A673 (cell line): Measurements from ENCODE around the gene PTN. TPM values are rescaled to one million over a fixed set of nuclear protein-coding genes. Genes with fewer than 3 reads are reported as not detected.

ENCODE experiments used
- Bru-seq: library from RNA; stranded (reverse); fragments of 400-500 nt; gene quantifications from one replicate; lab custom pipeline; 2021; lab: Mats Ljungman, UMichigan
- BruChase-seq, 2 experiments: library from RNA; stranded (reverse); fragments of 400-500 nt; gene quantifications; one replicate each; lab custom pipeline; 2021; lab: Mats Ljungman, UMichigan
- BruUV-seq: library from RNA; stranded (reverse); fragments of 400-500 nt; replicated peaks from 2 replicates; lab custom pipeline; 2021; lab: Mats Ljungman, UMichigan
- CTCF ChIA-PET: fragments of 300-600 bp; sonication (Branson Sonifier 250); formaldehyde crosslinking; loops from one replicate; lab custom pipeline; 2022; ENCODE audit warnings: antibody characterized with exemption; lab: Charles Lee
- POLR2A ChIA-PET: fragments of 300-600 bp; sonication (Branson Sonifier 250); formaldehyde crosslinking; loops from one replicate; lab custom pipeline; 2022; ENCODE audit warnings: antibody characterized with exemption; ENCODE audit not compliant: low non-redundant PET; lab: Charles Lee
- DNase-seq: peaks from one replicate; pipeline ENCODE4 v3.0.0-alpha.2; 2015; ENCODE audit warnings: low spot score
- H3K27ac ChIP-seq: fragments of 200-600 bp; sonication (generic); 2 replicates; pipeline ENCODE4 v1.5.1; 2016; ENCODE audit warnings: mixed run types, low read depth, mild to moderate bottlenecking, mixed read lengths, antibody characterized with exemption, low read length; ENCODE audit not compliant: poor library complexity, severe bottlenecking
- H3K27me3 ChIP-seq: fragments of 200-600 bp; sonication (generic); replicated peaks from 2 replicates; pipeline ENCODE4 v1.6.1; 2017; ENCODE audit warnings: mixed run types, low read depth, mild to moderate bottlenecking, mixed read lengths, antibody characterized with exemption, low read length; ENCODE audit not compliant: insufficient read depth, poor library complexity
- H3K36me3 ChIP-seq: fragments of 200-600 bp; sonication (generic); 2 replicates; pipeline ENCODE4 v1.6.1; 2016; ENCODE audit warnings: mixed run types, mild to moderate bottlenecking, mixed read lengths, antibody characterized with exemption, low read length; ENCODE audit not compliant: insufficient read depth, poor library complexity, severe bottlenecking
- H3K4me1 ChIP-seq: fragments of 200-600 bp; sonication (generic); 2 replicates; pipeline ENCODE4 v1.6.1; 2017; ENCODE audit warnings: mixed run types, mild to moderate bottlenecking, mixed read lengths, antibody characterized with exemption, low read length; ENCODE audit not compliant: insufficient read depth, poor library complexity, severe bottlenecking
- H3K4me3 ChIP-seq: fragments of 200-600 bp; sonication (generic); 2 replicates; pipeline ENCODE4 v1.5.1; 2016; ENCODE audit warnings: low read depth, mixed run types, mild to moderate bottlenecking, mixed read lengths, low read length; ENCODE audit not compliant: poor library complexity, severe bottlenecking
- H3K9me3 ChIP-seq: fragments of 200-600 bp; sonication (generic); 2 replicates; pipeline ENCODE4 v1.6.1; 2016; ENCODE audit warnings: mixed run types, low read depth, mild to moderate bottlenecking, mixed read lengths, antibody characterized with exemption, low read length; ENCODE audit not compliant: poor library complexity, severe bottlenecking
- CTCF ChIP-seq: fragments of 300-800, 200-600 bp; sonication (generic); conservative IDR thresholded peaks from 2 replicates; pipeline ENCODE4 v1.5.1; 2017; ENCODE audit warnings: low read depth, mild to moderate bottlenecking, antibody characterized with exemption, low read length, moderate library complexity, mixed read lengths
- EZH2 ChIP-seq: fragments of 200-600 bp; sonication (generic); IDR thresholded peaks from 2 replicates; pipeline ENCODE4 v1.6.1; 2017; ENCODE audit warnings: borderline replicate concordance, low read depth, mild to moderate bottlenecking, mixed read lengths, antibody characterized with exemption, low read length; ENCODE audit not compliant: poor library complexity, severe bottlenecking
- intact Hi-C: fragments of 100-400 bp; cut with micrococcal nuclease; formaldehyde crosslinking; loops from one replicate; pipeline ENCODE4 v1.10.0; 2022; ENCODE audit not compliant: unreplicated experiment
- long read RNA-seq: library from polyadenylated mRNA; stranded (forward); transcript quantifications from one replicate; pipeline ENCODE4 v2.0.0, GENCODE V29; 2022
- total RNA-seq: library from RNA; stranded (reverse); gene quantifications from 2 replicates; pipeline ENCODE4 v1.2.3, GENCODE V29; 2021

Gene PTN
- 0.41 and 0.44 TPM in 2 replicates for total RNA-seq
- Bru-seq, nascent RNA: percentile 18 among the genes with signal in this experiment
- percentile 7 among the genes with signal in this experiment for BruChase-seq, experiment 1, labeled RNA remaining after a 2-hour chase
- BruChase-seq, experiment 2, labeled RNA remaining after a 6-hour chase: percentile 5 among the genes with signal in this experiment
- long read RNA-seq: 0 reads

- BruUV-seq: no TSS peak
- intact Hi-C loops: no loop called here
- peak; percentile 19 for DNase-seq
- TF ChIP-seq EZH2: no peak
- TF ChIP-seq CTCF: no peak
- POLR2A ChIA-PET: no interaction called here
- Histone ChIP-seq H3K4me3 (no peak within 1 kb of the TSS), H3K9me3 (no peaks in the 10 kb centered on the region), H3K4me1 (no peaks in the 10 kb centered on the region), H3K27me3 (no peaks in the 10 kb centered on the region), H3K27ac (no peak within 1 kb of the TSS), H3K36me3 (no peaks in the 10 kb centered on the region)
- CTCF ChIA-PET: no interaction called here
Observed at GRCh38 chr7:137343281-137343841, at the start of gene PTN. Gene PTN (minus strand): TSS chr7:137343733. CDS start chr7:137254973, 88,760 bp downstream.

- Histone ChIP-seq H3K36me3 (no peaks in the 10 kb centered on the region), H3K4me1 (no peaks in the 10 kb centered on the region), H3K27me3 (no peaks in the 10 kb centered on the region), H3K27ac (no peak overlapping the region), H3K9me3 (no peaks in the 10 kb centered on the region), H3K4me3 (no peak overlapping the region)
- POLR2A ChIA-PET: no interaction called here
- CTCF ChIA-PET: no interaction called here
- BruUV-seq: no TSS peak
- intact Hi-C loops: no loop called here
- no peak for DNase-seq
- TF ChIP-seq EZH2 (no peak), CTCF (no peak)
Observed at GRCh38 chr7:137390076-137390475, 46.5 kb upstream of the PTN start.

GRCh38 chr7:137388916-137389315, 45.4 kb upstream of the PTN start:
- no TSS peak for BruUV-seq
- intact Hi-C loops: no loop called here
- no peak overlapping the region for H3K27ac ChIP-seq
- CTCF ChIA-PET: no interaction called here
- TF ChIP-seq EZH2 (no peak), CTCF (no peak)
- H3K9me3 ChIP-seq: no peaks in the 10 kb centered on the region
- POLR2A ChIA-PET: no interaction called here
- H3K4me1 ChIP-seq: no peaks in the 10 kb centered on the region
- peaks cover 3% of the 10 kb centered on the region for H3K27me3 ChIP-seq
- DNase-seq: no peak
- no peak overlapping the region for H3K4me3 ChIP-seq
- no peaks in the 10 kb centered on the region for H3K36me3 ChIP-seq
